ENCODE measurements around the gene CST3. TPM values are rescaled to one million over a fixed set of nuclear protein-coding genes. Genes with fewer than 3 reads are reported as not detected.
"Not testable (repeated sequence)": the region's sequence is repeated elsewhere in the genome, so short reads cannot be mapped to it uniquely, and the experiment has no call there.

CST3 gene
- polyA plus RNA-seq, 1 donor from 2014 or later = 54.6 TPM

GRCh38 chr20:23636908-23637281 is 860 bp downstream of the CST3 start:
- no peak for TF ChIP-seq CTCF (IDR thresholded peaks at IDR 0.05; ENCODE audit: poor library complexity, severe bottlenecking)
- no peak for TF ChIP-seq MXI1 (conservative IDR thresholded peaks at IDR 0.05; ENCODE audit: poor library complexity, severe bottlenecking)
- no peak for TF ChIP-seq POLR2AphosphoS5 (IDR thresholded peaks at IDR 0.05)
- TF ChIP-seq TAF1 (IDR thresholded peaks at IDR 0.05; ENCODE audit: low read depth) = no peak
- TF ChIP-seq RAD21 (conservative IDR thresholded peaks at IDR 0.05) = no peak
- no peak for TF ChIP-seq SMC3 (conservative IDR thresholded peaks at IDR 0.05; ENCODE audit: poor library complexity)
- no peak for TF ChIP-seq REST (IDR thresholded peaks at IDR 0.05; ENCODE audit: borderline replicate concordance)
- TF ChIP-seq EP300 (conservative IDR thresholded peaks at IDR 0.05; ENCODE audit: poor library complexity, severe bottlenecking) = no peak
- no peak for TF ChIP-seq EZH2 (IDR thresholded peaks at IDR 0.05; ENCODE audit: borderline replicate concordance, insufficient read depth, low read length, poor library complexity, severe bottlenecking)
- H3K79me2 ChIP-seq (replicated peaks; ENCODE audit: insufficient read depth, low read length) = no peaks in the 10 kb centered on the region
- H3F3A ChIP-seq (ENCODE audit: insufficient read depth, low read length, poor library complexity, severe bottlenecking) = no peaks in the 10 kb centered on the region
- peak overlapping the region; percentile 72 for H3K9ac ChIP-seq (ENCODE audit: low read length)
- no peaks in the 10 kb centered on the region for H4K20me1 ChIP-seq (ENCODE audit: insufficient read depth)
- no peak overlapping the region for H3K27ac ChIP-seq (ENCODE audit: low read length)
- no peaks in the 10 kb centered on the region for H3K9me2 ChIP-seq (ENCODE audit: insufficient read depth, low read length)
- H3K9me3 ChIP-seq (ENCODE audit: low read length) = no peaks in the 10 kb centered on the region
- H3K4me2 ChIP-seq (ENCODE audit: low read length) = peak overlapping the region; percentile 33
- no peaks in the 10 kb centered on the region for H3K36me3 ChIP-seq (ENCODE audit: insufficient read depth, low read length)
- H3K4me3 ChIP-seq (ENCODE audit: low read length) = peak overlapping the region; percentile 82
- H2AFZ ChIP-seq (ENCODE audit: low read depth, low read length) = peak overlapping the region; percentile 56
- H3K27me3 ChIP-seq (ENCODE audit: insufficient read depth, low read depth, low read length) = peaks cover 4% of the 10 kb centered on the region

- no peak for TF ChIP-seq MXI1 (conservative IDR thresholded peaks at IDR 0.05; ENCODE audit: poor library complexity, severe bottlenecking)
- TF ChIP-seq POLR2AphosphoS5 (IDR thresholded peaks at IDR 0.05) = no peak
- no peak for TF ChIP-seq EZH2 (IDR thresholded peaks at IDR 0.05; ENCODE audit: borderline replicate concordance, insufficient read depth, low read length, poor library complexity, severe bottlenecking)
- TF ChIP-seq REST (IDR thresholded peaks at IDR 0.05; ENCODE audit: borderline replicate concordance) = no peak
- no peak for TF ChIP-seq SMC3 (conservative IDR thresholded peaks at IDR 0.05; ENCODE audit: poor library complexity)
- no peak for TF ChIP-seq EP300 (conservative IDR thresholded peaks at IDR 0.05; ENCODE audit: poor library complexity, severe bottlenecking)
- no peak for TF ChIP-seq RAD21 (conservative IDR thresholded peaks at IDR 0.05)
- no peak for TF ChIP-seq CTCF (IDR thresholded peaks at IDR 0.05; ENCODE audit: poor library complexity, severe bottlenecking)
- no peak for TF ChIP-seq TAF1 (IDR thresholded peaks at IDR 0.05; ENCODE audit: low read depth)
- H3K27me3 ChIP-seq (ENCODE audit: insufficient read depth, low read depth, low read length) = peaks cover 4% of the 10 kb centered on the region
- H3K9ac ChIP-seq (ENCODE audit: low read length) = no peak overlapping the region
These were observed 1.4 kb downstream of the CST3 start for GRCh38 chr20:23636182-23636907.

GRCh38 chr20:23635768-23636090 is 2.0 kb downstream of the CST3 start:
- not testable (repeated sequence) for H3K36me3 ChIP-seq (ENCODE audit: insufficient read depth, low read length); H3K27me3 ChIP-seq (ENCODE audit: insufficient read depth, low read depth, low read length); H3F3A ChIP-seq (ENCODE audit: insufficient read depth, low read length, poor library complexity, severe bottlenecking); H3K9ac ChIP-seq (ENCODE audit: low read length); H3K4me3 ChIP-seq (ENCODE audit: low read length); H3K4me2 ChIP-seq (ENCODE audit: low read length); H3K9me3 ChIP-seq (ENCODE audit: low read length); H2AFZ ChIP-seq (ENCODE audit: low read depth, low read length); H3K79me2 ChIP-seq (replicated peaks; ENCODE audit: insufficient read depth, low read length); H4K20me1 ChIP-seq (ENCODE audit: insufficient read depth); H3K27ac ChIP-seq (ENCODE audit: low read length); H3K9me2 ChIP-seq (ENCODE audit: insufficient read depth, low read length)

More at GRCh38 chr20:23636182-23636907, 1.4 kb downstream of the CST3 start:
- no peaks in the 10 kb centered on the region for H4K20me1 ChIP-seq (ENCODE audit: insufficient read depth)
- H3K36me3 ChIP-seq (ENCODE audit: insufficient read depth, low read length) = no peaks in the 10 kb centered on the region
- no peaks in the 10 kb centered on the region for H3K79me2 ChIP-seq (replicated peaks; ENCODE audit: insufficient read depth, low read length)
- H2AFZ ChIP-seq (ENCODE audit: low read depth, low read length) = no peak overlapping the region
- H3K4me3 ChIP-seq (ENCODE audit: low read length) = peak overlapping the region; percentile 82
- peak overlapping the region; percentile 33 for H3K4me2 ChIP-seq (ENCODE audit: low read length)
- H3K9me2 ChIP-seq (ENCODE audit: insufficient read depth, low read length) = no peaks in the 10 kb centered on the region
- H3K27ac ChIP-seq (ENCODE audit: low read length) = no peak overlapping the region
- H3K9me3 ChIP-seq (ENCODE audit: low read length) = no peaks in the 10 kb centered on the region
- H3F3A ChIP-seq (ENCODE audit: insufficient read depth, low read length, poor library complexity, severe bottlenecking) = no peaks in the 10 kb centered on the region
